Spleen (tissue), 11 donors: ENCODE results near the gene SETD3. TPM values are rescaled to one million over a fixed set of nuclear protein-coding genes. Genes with fewer than 3 reads are reported as not detected.

Experiments
- DNase-seq: peaks from one replicate; pipeline ENCODE4 v3.0.0-alpha.2; 2020
- H3K27ac ChIP-seq, 8 donors: fragments of 200-600 bp; sonication (generic) in 7 of 8; 1 replicate in 4 of 8; 2 replicates in 4 of 8; pipeline versions ENCODE4 v1.5.0 to v1.8.0; 2016 to 2021; ENCODE audit warnings: inconsistent platforms in 4 of 8, mild to moderate bottlenecking in 4 of 8, moderate library complexity in 1 of 8
- H3K27me3 ChIP-seq, 7 donors: fragments of 200-600 bp; sonication (generic) in 6 of 7; replicated peaks in 1 of 7; 1 replicate in 4 of 7; 2 replicates in 3 of 7; pipeline versions ENCODE4 v1.5.0 to v1.8.0; 2016 to 2021; ENCODE audit warnings: inconsistent platforms in 3 of 7, mild to moderate bottlenecking in 1 of 7
- H3K36me3 ChIP-seq, 6 donors: fragments of 200-600 bp; sonication (generic) in 5 of 6; 1 replicate in 4 of 6; 2 replicates in 2 of 6; pipeline versions ENCODE4 v1.5.0 to v1.8.0; 2016 to 2021; ENCODE audit warnings: inconsistent platforms in 2 of 6
- H3K4me1 ChIP-seq, 6 donors: fragments of 200-600 bp; sonication (generic) in 5 of 6; 1 replicate in 3 of 6; 2 replicates in 3 of 6; pipeline versions ENCODE4 v1.5.0 to v1.8.0; 2016 to 2021; ENCODE audit warnings: inconsistent platforms in 3 of 6
- H3K4me3 ChIP-seq, 8 donors: fragments of 200-600 bp; sonication (generic) in 7 of 8; 1 replicate in 4 of 8; 2 replicates in 4 of 8; pipeline versions ENCODE4 v1.5.0 to v1.8.0; 2016 to 2021; ENCODE audit warnings: inconsistent platforms in 4 of 8, mild to moderate bottlenecking in 4 of 8, moderate library complexity in 2 of 8
- H3K9me3 ChIP-seq, 8 donors: fragments of 200-600 bp; sonication (generic) in 7 of 8; 1 replicate in 4 of 8; 2 replicates in 4 of 8; pipeline versions ENCODE4 v1.5.0 to v1.8.0; 2016 to 2021; ENCODE audit warnings: inconsistent platforms in 4 of 8
- POLR2A ChIP-seq, 3 donors: fragments of 450-650 bp; IDR thresholded peaks; one replicate each; pipeline ENCODE4 v1.5.1; 2017; ENCODE audit warnings: antibody characterized with exemption in 3 of 3, mild to moderate bottlenecking in 1 of 3
- POLR2AphosphoS5 ChIP-seq, 3 donors: sonication (generic); formaldehyde crosslinking; IDR thresholded peaks; one replicate each; pipeline ENCODE4 v1.5.1; 2017; ENCODE audit warnings: antibody characterized with exemption in 3 of 3
- WGBS, 5 donors: extraction: QIAGEN DNeasy Blood & Tissue Kit in 3 of 5; methylation state at CpG; one replicate each; pipeline versions ENCODE4 v1.1.5 to v1.1.7; 2013 to 2018; 5-methylcytosine and 5-hydroxymethylcytosine counted together
- intact Hi-C: fragments of 100-400 bp; cut with DNase I; formaldehyde crosslinking; loops from one replicate; pipeline ENCODE4 v1.15.0; 2023; ENCODE audit warnings: low total_unique reads
- polyA plus RNA-seq, 3 donors: library from polyadenylated mRNA; stranded (reverse); fragments of 200-250 nt; gene quantifications; one replicate each; pipeline ENCODE4 v1.2.1, GENCODE V29; 2013
- total RNA-seq, 7 donors: library from RNA; depleted of rRNA in 3 of 7; stranded (reverse); fragments of >200 nt in 3 of 7; fragmentation: NEBNext Ultra II Directional in 4 of 7; extraction: Animal tissue kit (Norgen Biotek cat#: 25700) in 4 of 7; gene quantifications; one replicate each; pipeline versions ENCODE4 v1.1.0 to v1.2.1, GENCODE V29; 2016 to 2021
- TF ChIP-seq, protein P1 (sequence below), 11 experiments: fragments of 200-600 bp in 7 of 11; fragments of 450-650 bp in 4 of 11; sonication (generic) in 4 of 11; IDR thresholded peaks in 8 of 11; conservative IDR thresholded peaks in 3 of 11; 1 replicate in 7 of 11; 2 replicates in 4 of 11; pipeline versions ENCODE4 v1.4.0 to v1.8.0; 2016 to 2021; ENCODE audit warnings: antibody characterized with exemption in 11 of 11, inconsistent platforms in 4 of 11, mild to moderate bottlenecking in 1 of 11
- donor health status: healthy with polysubstance abuse.
- donor health status: DM: no; HTN: no; CAD: no; lungs with moderate emphysema.
- donor health status: DM: no; HTN: no; CAD: no.
- donor health status: Bipolar disorder and iron deficiency.
- donor health status: healthy.
- donor health status: DM: no; HTN: no; CAD: no.
- donor health status: DM: yes; HTN: yes; CAD: no.

Gene SETD3
- total and polyA plus RNA-seq, 10 donors, result 18.1 to 84.4 (median 62.4) TPM

DNA sequence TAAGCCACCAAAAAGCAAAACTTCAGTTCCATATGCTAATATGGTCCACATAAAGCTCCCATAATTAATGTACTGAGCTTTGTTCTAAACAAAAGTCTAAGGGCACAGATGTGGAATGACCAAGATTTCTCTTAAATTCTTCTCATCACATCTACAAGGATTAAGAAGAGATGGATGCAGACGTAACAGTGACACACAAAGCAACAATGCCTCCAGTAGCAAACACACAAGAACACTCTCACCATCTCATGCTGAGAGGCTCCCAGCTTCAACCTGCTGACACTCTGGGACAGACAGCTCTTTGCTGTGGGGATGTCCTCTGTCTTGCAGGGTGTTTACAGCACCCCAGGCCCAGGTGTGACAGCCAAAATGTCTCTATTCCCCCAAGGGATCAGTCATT lies 48.2 kb downstream of the SETD3 start:
- peaks cover 0 to 37% (median 18%) of the 10 kb centered on the region in 6 donors for H3K4me1 ChIP-seq
- peaks cover 3 to 96% (median 34%) of the 10 kb centered on the region in 6 donors for H3K36me3 ChIP-seq
- 68 to 100% (median 90%) methylated on average over 1 of the region's 1 CpG for WGBS, 5 donors
- H3K27ac ChIP-seq, result no peak overlapping the region
- no peaks in the 10 kb centered on the region for H3K27me3 ChIP-seq
- DNase-seq, result no peak
- peaks cover 0 to 16% (median 12%) of the 10 kb centered on the region in 8 donors for H3K9me3 ChIP-seq
- intact Hi-C loops, result no loop called here
- TF ChIP-seq POLR2AphosphoS5 (IDR thresholded peaks at IDR 0.05) (no peak), POLR2A (IDR thresholded peaks at IDR 0.05) (no peak)
- TF ChIP-seq, protein P1, sequence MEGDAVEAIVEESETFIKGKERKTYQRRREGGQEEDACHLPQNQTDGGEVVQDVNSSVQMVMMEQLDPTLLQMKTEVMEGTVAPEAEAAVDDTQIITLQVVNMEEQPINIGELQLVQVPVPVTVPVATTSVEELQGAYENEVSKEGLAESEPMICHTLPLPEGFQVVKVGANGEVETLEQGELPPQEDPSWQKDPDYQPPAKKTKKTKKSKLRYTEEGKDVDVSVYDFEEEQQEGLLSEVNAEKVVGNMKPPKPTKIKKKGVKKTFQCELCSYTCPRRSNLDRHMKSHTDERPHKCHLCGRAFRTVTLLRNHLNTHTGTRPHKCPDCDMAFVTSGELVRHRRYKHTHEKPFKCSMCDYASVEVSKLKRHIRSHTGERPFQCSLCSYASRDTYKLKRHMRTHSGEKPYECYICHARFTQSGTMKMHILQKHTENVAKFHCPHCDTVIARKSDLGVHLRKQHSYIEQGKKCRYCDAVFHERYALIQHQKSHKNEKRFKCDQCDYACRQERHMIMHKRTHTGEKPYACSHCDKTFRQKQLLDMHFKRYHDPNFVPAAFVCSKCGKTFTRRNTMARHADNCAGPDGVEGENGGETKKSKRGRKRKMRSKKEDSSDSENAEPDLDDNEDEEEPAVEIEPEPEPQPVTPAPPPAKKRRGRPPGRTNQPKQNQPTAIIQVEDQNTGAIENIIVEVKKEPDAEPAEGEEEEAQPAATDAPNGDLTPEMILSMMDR (IDR thresholded peaks at IDR 0.05 in 8 of 11, conservative IDR thresholded peaks at IDR 0.05 in 3 of 11), result no peak
- no peak overlapping the region for H3K4me3 ChIP-seq

DNA sequence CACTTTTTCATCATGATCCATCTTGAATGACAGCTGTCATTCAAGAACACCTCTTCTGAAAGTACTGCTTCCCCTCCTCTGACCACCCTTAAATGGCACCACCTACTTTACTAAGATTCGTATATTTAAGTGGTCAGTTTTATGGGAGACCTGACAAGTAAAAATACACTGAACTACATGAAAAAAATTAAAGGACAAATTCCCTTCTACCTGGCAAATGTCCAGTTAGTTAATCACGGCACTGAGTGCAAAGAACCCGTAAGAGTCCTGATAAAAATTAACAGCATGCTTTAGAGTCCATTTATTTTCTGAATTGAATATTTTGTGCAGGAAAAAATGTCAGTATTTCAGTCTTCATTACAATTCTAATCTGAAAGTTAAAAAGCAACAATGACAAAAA lies 48.7 kb downstream of the SETD3 start:
- DNase-seq, result no peak
- Histone ChIP-seq H3K27me3 (no peaks in the 10 kb centered on the region), H3K9me3 (peaks cover 0 to 16% (median 12%) of the 10 kb centered on the region in 8 donors), H3K4me3 (no peak overlapping the region), H3K27ac (no peak overlapping the region), H3K4me1 (peaks cover 0 to 33% (median 15%) of the 10 kb centered on the region in 6 donors), H3K36me3 (peaks cover 3 to 96% (median 34%) of the 10 kb centered on the region in 6 donors)
- TF ChIP-seq POLR2A (IDR thresholded peaks at IDR 0.05) (no peak), POLR2AphosphoS5 (IDR thresholded peaks at IDR 0.05) (no peak)
- TF ChIP-seq, protein P1 (IDR thresholded peaks at IDR 0.05 in 8 of 11, conservative IDR thresholded peaks at IDR 0.05 in 3 of 11), result no peak
- intact Hi-C loops, result no loop called here
- 68 to 90% (median 79%) methylated on average over 3 of the region's 3 CpGs for WGBS, 5 donors

DNA sequence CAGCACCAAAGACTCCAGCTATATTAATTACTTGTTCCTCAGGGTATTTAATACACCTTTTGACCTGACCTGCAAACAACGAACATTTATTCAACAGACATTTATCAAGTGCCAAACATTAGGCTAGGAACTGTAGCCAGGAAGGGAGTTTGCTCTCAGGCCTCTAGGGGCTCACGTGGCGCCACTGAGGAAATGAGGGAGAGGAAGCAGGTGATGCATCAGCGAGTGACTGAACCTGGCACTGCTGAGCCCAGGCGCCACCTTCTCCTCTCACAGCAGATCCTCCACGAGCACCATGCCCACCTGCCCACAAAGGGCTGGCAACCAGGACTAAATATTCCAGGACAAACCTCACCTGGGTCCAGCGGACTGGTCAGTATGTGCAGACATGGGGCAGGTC lies 50.2 kb downstream of the SETD3 start:
- H3K27ac ChIP-seq, result no peak overlapping the region
- peaks cover 0 to 16% (median 12%) of the 10 kb centered on the region in 8 donors for H3K9me3 ChIP-seq
- peak; percentile 79 for DNase-seq
- H3K4me1 ChIP-seq, result peaks cover 0 to 32% (median 3%) of the 10 kb centered on the region in 6 donors
- peaks cover 3 to 95% (median 37%) of the 10 kb centered on the region in 6 donors for H3K36me3 ChIP-seq
- no peak overlapping the region for H3K4me3 ChIP-seq
- WGBS, 5 donors, result 53 to 70% (median 62%) methylated on average over 5 to 7 of the region's 7 CpGs
- intact Hi-C loops, result no loop called here
- H3K27me3 ChIP-seq, result no peaks in the 10 kb centered on the region
- TF ChIP-seq POLR2AphosphoS5 (IDR thresholded peaks at IDR 0.05), result no peak
- TF ChIP-seq, protein P1 (IDR thresholded peaks at IDR 0.05 in 8 of 11, conservative IDR thresholded peaks at IDR 0.05 in 3 of 11), result peak in 8 of 11 experiments; percentile 15 to 61 (median 41)

DNA sequence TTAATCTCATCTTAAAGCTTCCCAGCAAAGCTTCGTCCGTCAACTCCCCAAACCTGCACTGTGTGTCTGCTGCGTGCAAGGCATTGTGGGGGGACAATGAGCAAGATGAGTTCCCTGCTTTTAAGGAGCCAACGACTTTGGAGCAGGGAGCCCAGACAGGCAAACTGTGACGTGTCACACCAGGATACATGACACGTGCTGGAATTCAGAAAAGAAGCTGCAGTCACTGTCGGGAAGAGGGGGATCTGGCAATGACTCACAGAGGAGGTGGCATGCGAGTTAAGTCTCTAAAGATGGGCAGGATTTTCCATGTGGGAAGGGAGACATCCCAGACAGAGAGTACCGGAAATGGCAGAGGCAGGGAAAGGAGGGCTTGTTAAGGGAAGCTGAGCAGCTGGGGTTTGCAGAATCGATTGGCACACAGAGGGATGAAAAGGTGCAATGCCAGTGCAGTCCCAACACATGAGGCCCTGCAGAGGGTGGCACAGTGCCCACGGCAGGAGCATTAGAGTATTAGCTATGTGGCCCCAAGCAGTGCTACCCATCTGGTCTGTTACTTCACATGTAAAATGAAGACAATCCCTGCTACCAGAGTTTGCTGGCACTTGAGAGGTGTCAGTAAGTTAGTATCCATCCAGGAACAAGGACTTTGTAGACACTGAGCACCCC lies 52.9 kb downstream of the SETD3 start:
- Histone ChIP-seq H3K4me3 (no peak overlapping the region), H3K27me3 (no peaks in the 10 kb centered on the region), H3K36me3 (peaks cover 3 to 89% (median 25%) of the 10 kb centered on the region in 6 donors), H3K27ac (no peak overlapping the region), H3K9me3 (peaks cover 0 to 16% (median 12%) of the 10 kb centered on the region in 8 donors), H3K4me1 (peaks cover 0 to 46% (median 3%) of the 10 kb centered on the region in 6 donors)
- intact Hi-C loops, result no loop called here
- TF ChIP-seq POLR2AphosphoS5 (IDR thresholded peaks at IDR 0.05) (no peak), POLR2A (IDR thresholded peaks at IDR 0.05) (no peak)
- TF ChIP-seq, protein P1 (IDR thresholded peaks at IDR 0.05 in 8 of 11, conservative IDR thresholded peaks at IDR 0.05 in 3 of 11), result no peak
- 83 to 91% (median 88%) methylated on average over 11 of the region's 11 CpGs for WGBS, 5 donors
- no peak for DNase-seq
